Nucleus accumbens (tissue), 56 donors: ENCODE results near the gene CD52.

Experiments
- DNase-seq, 56 donors: peaks; one replicate each; lab custom pipeline; 2025; lab: John Stamatoyannopoulos, UW

CD52 gene

DNA sequence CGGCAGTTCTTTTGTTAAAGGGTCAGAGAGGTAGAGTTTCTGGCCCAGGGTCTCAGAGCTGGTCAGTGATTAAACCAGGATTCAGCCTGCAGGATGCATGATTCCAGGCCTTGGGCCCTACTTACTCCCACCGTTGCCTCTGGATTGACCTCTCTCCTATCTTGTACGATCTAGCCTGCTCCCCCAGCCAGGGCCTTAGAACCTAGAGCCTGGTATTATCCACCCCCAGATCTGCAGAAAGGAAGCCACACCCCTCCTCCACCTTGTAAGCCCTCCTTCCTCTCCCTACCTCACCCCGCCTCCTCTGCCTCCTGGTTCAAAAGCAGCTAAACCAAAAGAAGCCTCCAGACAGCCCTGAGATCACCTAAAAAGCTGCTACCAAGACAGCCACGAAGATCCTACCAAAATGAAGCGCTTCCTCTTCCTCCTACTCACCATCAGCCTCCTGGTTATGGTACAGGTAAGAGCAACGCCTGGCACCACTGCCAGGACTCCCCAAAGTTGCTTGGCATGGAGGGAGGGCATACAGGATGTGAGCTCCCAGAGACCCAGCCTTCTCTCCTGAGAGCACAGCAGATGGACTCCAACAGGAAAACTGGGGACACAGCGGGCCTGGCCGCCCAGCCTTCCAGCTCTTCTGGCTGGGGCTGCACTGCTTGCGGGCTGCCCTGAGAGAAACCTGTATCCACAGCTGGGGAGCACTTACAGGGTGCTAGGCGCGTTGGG lies at the start of gene CD52:
Gene CD52 (plus strand): TSS at position 347 of the 726 bp plus-strand sequence. CDS start 60 bp downstream, at position 407.
- peak in 10 of 56 donors; percentile 2 to 27 (median 15) for DNase-seq

GRCh38 chr1:26268290-26269197 lies 49.2 kb upstream of the CD52 start:
- no peak for DNase-seq

DNA sequence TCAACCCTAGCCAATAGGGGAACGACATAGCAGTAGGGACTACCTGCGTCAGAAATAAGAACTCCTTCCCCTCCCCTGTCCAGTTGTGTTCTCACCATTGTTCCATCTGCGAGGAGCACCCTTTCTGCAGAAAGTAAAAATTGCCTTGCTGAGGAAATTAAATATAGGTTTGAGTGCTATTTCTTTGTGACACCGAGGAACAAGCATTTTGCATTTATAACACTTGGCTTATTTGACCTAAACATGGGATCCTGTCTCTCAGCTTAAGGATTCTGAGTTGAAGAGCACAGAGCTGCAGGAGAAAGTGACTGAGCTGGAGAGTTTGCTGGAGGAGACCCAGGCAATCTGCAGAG lies 48.6 kb upstream of the CD52 start:
- DNase-seq = no peak

DNA sequence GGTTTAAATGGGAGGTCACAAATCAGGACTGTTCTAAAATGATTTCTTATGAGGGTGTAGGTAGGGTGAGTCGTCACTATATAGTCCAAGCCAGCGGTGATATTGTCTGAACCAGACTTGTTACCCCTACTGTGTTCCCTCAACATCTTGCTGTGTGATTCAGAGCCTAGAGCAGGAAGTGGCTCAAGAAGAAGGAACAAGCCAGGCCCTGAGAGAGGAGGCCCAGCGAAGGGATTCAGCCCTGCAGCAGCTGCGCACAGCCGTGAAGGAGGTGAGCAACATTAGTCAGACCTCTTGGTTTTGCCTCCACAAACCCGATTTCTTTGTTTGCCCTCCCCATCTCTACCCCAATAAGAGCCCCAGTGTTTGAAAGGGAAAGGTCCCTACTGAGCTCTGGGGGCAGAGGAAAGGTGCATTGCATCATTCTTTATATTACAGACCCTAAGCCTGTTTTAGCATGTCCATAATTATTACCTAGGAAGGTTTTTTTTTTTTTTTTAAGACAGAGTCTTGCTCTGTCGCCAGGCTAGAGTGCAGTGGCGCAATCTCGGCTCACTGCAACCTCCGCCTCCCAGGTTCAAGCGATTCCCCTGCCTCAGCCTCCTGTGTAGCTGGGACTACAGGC lies 42.8 kb upstream of the CD52 start:
- DNase-seq = no peak

DNA sequence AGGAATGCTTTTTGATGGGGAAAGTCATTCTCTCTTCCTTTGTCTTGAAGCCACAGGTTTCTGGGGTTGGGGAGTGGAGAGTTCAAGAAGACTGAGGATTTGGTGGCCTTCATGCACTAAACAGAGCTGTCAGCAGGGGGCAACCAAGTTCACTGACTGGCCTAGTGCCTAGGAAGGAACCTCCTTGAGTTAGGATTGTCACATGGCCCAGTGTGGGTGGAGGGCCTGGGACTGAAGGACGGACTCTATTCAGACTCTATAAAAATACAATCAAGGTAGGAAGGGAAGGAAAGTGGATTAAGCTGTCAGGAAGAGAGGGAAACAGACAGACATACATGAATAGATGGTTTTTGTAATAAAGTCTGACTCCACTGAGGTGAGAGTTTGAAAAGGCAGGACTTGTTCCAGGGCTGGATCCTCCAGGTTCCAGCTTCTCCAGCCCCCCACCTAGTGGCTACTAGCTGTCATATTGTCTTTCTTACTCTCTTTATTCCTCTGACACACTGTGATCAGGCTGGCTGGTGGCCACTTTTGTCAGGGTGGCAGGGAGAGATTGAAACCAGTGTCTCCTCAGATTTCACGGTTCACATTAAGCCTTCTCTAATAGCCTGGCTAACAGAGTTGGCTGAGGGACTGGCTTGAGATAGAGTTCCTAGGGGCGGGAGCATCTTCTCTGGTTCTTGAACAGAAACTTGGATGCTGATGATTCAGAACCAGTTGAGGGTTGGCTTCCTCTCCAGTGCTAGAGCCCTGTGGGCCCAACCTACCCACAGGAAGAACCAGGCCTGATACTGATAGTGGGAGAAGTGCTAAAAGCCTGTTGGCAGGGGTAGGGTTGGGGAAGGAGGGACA lies 42.0 kb upstream of the CD52 start:
- DNase-seq = peak in 49 of 56 donors; percentile 14 to 86 (median 58)

- peak in 2 of 56 donors; percentile 24 to 26 for DNase-seq
Observed at GRCh38 chr1:26276432-26276838, 41.3 kb upstream of the CD52 start.

GRCh38 chr1:26277261-26277661 lies 40.5 kb upstream of the CD52 start:
- no peak for DNase-seq

GRCh38 chr1:26277719-26278118 lies 40.0 kb upstream of the CD52 start:
- DNase-seq = no peak

GRCh38 chr1:26278303-26278702 lies 39.5 kb upstream of the CD52 start:
- peak in 5 of 56 donors; percentile 17 to 47 (median 21) for DNase-seq

GRCh38 chr1:26278724-26279455 lies 38.9 kb upstream of the CD52 start:
- DNase-seq = peak in 1 of 56 donors; percentile 16

DNA sequence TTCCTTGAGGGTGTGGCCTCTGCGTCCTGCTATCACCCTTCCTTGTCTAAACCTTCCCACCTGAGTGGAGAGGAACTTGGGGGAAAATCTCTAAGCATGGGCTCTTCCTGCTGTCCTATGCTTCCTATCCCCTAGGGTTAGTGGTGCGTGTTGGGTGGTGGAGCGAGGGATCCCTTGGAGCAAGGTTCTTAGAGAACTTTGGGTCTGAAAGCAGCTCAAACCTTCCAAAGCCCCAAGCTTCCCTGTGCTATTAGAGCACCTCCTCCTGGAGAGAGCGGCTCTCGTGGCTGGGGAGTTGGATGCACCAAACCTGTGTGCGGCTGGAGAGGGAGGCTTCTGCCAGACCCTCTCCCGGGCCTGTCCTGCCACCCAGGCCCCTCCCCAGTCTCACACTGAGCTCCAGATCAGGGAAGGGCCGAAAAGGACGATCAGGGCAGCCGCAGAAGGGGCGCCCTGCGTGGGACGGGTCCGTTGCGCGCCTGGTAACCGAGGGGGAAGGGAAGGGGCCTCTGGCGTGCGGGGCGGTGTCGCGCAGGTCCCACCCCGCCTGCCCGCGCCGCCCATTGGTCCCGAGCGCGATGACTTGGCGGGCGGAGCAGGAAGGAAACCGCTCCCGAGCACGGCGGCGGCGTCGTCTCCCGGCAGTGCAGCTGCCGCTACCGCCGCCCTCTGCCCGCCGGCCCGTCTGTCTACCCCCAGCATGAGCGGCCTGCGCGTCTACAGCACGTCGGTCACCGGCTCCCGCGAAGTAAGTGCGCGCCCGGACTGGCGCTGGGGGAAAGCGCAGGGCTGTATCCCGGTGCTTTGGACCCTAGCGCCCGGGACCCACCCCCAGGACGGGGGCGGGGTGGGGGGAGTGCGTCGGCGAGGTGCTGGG lies 38.1 kb upstream of the CD52 start, which contains the start of gene SH3BGRL3:
Gene SH3BGRL3 (plus strand): TSS at position 631 of the 877 bp plus-strand sequence. CDS start 70 bp downstream, at position 701.
- DNase-seq = peak in 54 of 56 donors; percentile 30 to 92 (median 74)

- DNase-seq = peak in 6 of 56 donors; percentile 44 to 62 (median 51)
Observed at GRCh38 chr1:26280333-26281042, 37.3 kb upstream of the CD52 start.

DNA sequence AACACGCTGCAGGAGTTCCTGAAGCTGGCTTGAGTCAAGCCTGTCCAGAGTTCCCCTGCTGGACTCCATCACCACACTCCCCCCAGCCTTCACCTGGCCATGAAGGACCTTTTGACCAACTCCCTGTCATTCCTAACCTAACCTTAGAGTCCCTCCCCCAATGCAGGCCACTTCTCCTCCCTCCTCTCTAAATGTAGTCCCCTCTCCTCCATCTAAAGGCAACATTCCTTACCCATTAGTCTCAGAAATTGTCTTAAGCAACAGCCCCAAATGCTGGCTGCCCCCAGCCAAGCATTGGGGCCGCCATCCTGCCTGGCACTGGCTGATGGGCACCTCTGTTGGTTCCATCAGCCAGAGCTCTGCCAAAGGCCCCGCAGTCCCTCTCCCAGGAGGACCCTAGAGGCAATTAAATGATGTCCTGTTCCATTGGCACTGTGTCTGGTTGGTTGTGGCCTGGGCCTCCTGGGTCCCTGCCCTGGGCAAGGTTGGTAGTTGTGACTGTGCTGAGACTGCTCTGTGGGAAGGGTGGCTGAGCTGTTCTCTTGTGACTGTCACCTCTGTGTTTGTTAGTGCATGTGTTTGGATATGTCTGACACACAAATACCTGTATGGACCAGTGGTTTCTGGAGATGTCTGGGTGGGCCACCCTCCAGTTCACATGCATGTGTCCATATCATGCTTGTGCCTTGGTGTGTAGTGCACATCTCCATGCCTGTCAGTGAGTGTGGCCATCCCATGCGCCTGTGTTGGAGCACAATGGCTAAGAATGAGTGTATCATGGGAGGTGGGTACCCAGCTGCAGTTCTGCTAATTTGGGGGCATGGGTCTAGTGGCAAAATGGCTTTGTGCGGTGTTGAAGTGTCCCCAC lies 36.4 kb upstream of the CD52 start:
- DNase-seq = no peak

- no peak for DNase-seq
Observed at GRCh38 chr1:26281971-26282370, 35.8 kb upstream of the CD52 start.

DNA sequence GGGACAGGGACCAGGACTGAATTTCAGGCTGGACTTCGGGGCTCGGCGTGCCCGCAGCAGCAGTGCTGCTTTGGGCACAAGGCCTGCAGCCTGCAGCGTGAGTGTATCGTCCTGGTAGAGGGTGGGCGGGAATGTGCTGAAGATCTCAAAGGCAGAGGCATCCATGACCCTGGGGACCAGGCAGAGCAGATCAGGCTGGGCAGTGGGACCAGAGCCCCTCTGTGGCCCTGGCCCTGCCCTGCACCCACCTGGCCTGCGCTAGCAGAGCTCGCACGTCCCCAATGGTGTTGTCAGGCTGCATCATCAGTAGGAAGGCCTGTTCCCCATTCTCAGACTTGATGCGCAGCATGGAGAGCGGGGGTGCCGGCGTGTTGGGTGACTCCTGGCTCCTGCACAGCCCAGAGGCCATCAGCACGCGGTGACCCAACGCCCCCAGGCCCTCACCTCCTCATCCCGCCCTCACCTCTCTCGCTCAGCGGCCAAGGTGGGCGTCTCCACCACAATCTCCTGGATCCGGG lies 35.3 kb upstream of the CD52 start:
- DNase-seq = no peak

DNA sequence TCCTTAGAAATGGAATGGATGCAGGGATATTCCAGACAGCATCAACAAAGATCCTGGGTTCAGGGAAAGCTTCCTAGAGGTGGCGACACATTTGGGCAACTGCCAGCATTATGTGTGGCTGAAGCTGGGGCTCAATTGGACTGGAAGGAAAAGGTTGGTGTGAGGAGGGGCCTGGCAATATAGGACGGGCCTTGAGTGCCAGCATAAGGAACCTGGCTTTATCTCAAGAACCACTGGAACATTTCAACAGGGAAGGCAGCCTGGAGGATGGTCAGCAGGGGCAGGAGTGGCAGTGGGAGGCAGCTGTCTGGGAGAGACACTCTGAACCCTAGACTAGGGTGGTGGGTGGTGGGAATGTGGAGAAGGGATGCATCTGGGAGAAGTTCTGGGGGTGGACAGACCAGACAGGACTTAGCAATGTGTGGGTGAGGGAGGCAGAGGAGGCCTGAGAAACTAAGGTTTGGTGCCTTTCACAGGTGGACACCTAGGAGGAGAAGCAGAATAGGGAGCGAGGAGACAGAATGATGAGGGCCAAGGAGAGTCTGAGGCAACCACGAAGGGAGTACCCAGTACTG lies 34.4 kb upstream of the CD52 start:
- no peak for DNase-seq
